ENCODE results near the gene PRSS50. TPM values are rescaled to one million over a fixed set of nuclear protein-coding genes. Genes with fewer than 3 reads are reported as not detected.

Gene PRSS50
- total RNA-seq, 3 donors from 2014 or later: 0.16 TPM; not detected in 2

- ATAC-seq (no peak), DNase-seq (peak in 1 of 3 donors; percentile 27)
- H3K9me3 ChIP-seq: no peaks in the 10 kb centered on the region
- intact Hi-C loops (cut with DNase I, micrococcal nuclease): no loop called here
- TF ChIP-seq CTCF (IDR thresholded peaks at IDR 0.05): no peak
- no peak overlapping the region for H3K4me3 ChIP-seq
- no peaks in the 10 kb centered on the region for H3K36me3 ChIP-seq (ENCODE audit: low read depth)
- no peaks in the 10 kb centered on the region for H3K4me1 ChIP-seq (ENCODE audit: low read depth)
These were observed 44.3 kb downstream of the PRSS50 start for GRCh38 chr3:46673151-46674030.

- peak in 1 of 3 donors; percentile 10 for DNase-seq
- intact Hi-C loops (cut with DNase I, micrococcal nuclease): no loop called here
- no peak for ATAC-seq
- Histone ChIP-seq H3K36me3 (ENCODE audit: low read depth) (no peaks in the 10 kb centered on the region), H3K4me1 (ENCODE audit: low read depth) (no peaks in the 10 kb centered on the region), H3K4me3 (no peak overlapping the region), H3K9me3 (no peaks in the 10 kb centered on the region)
- TF ChIP-seq CTCF (IDR thresholded peaks at IDR 0.05): no peak
These were observed 45.3 kb downstream of the PRSS50 start for GRCh38 chr3:46672349-46672695.

DNA sequence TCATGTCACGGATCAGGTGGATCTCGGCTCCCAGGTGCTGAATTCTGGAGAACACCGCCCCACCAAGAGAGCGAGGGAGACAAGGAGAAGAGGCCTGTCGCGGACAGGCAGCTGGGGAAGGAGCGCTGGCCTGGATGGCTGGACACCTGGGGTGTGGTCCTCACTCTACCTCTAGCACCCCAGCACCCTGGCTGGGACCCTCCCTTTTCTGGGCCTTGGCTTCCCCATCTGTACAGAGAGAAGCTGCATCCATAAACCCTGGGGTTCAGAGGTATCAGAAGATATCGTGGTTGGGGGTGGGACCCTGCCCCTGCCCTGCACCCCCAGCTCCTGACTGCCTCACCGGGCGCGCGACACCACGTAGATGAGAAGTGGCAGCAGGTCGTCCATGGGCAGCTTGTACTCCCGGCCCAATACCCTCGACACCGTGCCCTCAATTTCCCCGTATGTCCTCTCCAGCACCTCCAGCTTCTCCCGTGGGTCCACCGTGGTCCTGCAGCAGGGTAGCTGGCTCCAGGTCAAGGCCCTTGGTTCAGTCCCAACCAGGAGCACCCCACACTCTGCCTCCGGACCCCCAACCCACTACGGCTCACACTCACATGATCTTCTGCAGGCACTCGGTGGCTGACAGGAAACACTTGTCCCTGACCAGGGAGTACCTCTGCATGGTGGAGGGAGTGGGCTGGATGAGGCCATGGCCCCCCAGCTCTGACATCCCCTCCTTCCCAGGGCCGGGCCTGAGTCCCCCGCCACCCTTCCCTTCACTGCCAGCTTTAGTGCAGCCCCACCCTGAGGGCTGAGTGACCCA, 45.9 kb downstream of the PRSS50 start:
- Histone ChIP-seq H3K4me1 (ENCODE audit: low read depth) (no peaks in the 10 kb centered on the region), H3K9me3 (no peaks in the 10 kb centered on the region), H3K4me3 (no peak overlapping the region), H3K36me3 (ENCODE audit: low read depth) (no peaks in the 10 kb centered on the region)
- no peak for TF ChIP-seq CTCF (IDR thresholded peaks at IDR 0.05)
- intact Hi-C loops (cut with DNase I, micrococcal nuclease): no loop called here
- ATAC-seq (no peak), DNase-seq (peak in 1 of 3 donors; percentile 31)

GRCh38 chr3:46670891-46671427, 46.7 kb downstream of the PRSS50 start:
- no peak for TF ChIP-seq CTCF (IDR thresholded peaks at IDR 0.05)
- H3K36me3 ChIP-seq (ENCODE audit: low read depth): no peaks in the 10 kb centered on the region
- H3K9me3 ChIP-seq: no peaks in the 10 kb centered on the region
- DNase-seq (peak in 1 of 3 donors; percentile 25), ATAC-seq (no peak)
- no peak overlapping the region for H3K4me3 ChIP-seq
- intact Hi-C loops (cut with DNase I, micrococcal nuclease): no loop called here
- no peaks in the 10 kb centered on the region for H3K4me1 ChIP-seq (ENCODE audit: low read depth)

GRCh38 chr3:46670000-46670890, 47.4 kb downstream of the PRSS50 start:
- DNase-seq (peak in 1 of 3 donors; percentile 14), ATAC-seq (no peak)
- H3K4me3 ChIP-seq: no peak overlapping the region
- no peak for TF ChIP-seq CTCF (IDR thresholded peaks at IDR 0.05)
- no peaks in the 10 kb centered on the region for H3K9me3 ChIP-seq
- H3K4me1 ChIP-seq (ENCODE audit: low read depth): no peaks in the 10 kb centered on the region
- H3K36me3 ChIP-seq (ENCODE audit: low read depth): no peaks in the 10 kb centered on the region
- intact Hi-C loops (cut with DNase I, micrococcal nuclease): no loop called here

Data from mucosa of descending colon (tissue), 3 donors.